GM19238 (cell line): ENCODE measurements around the gene CEP131.

Experiments
- DNase-seq: peaks from one replicate; pipeline ENCODE4 v3.0.0; 2011; ENCODE audit warnings: low spot score; ENCODE audit not compliant: insufficient read length

Gene CEP131

DNA sequence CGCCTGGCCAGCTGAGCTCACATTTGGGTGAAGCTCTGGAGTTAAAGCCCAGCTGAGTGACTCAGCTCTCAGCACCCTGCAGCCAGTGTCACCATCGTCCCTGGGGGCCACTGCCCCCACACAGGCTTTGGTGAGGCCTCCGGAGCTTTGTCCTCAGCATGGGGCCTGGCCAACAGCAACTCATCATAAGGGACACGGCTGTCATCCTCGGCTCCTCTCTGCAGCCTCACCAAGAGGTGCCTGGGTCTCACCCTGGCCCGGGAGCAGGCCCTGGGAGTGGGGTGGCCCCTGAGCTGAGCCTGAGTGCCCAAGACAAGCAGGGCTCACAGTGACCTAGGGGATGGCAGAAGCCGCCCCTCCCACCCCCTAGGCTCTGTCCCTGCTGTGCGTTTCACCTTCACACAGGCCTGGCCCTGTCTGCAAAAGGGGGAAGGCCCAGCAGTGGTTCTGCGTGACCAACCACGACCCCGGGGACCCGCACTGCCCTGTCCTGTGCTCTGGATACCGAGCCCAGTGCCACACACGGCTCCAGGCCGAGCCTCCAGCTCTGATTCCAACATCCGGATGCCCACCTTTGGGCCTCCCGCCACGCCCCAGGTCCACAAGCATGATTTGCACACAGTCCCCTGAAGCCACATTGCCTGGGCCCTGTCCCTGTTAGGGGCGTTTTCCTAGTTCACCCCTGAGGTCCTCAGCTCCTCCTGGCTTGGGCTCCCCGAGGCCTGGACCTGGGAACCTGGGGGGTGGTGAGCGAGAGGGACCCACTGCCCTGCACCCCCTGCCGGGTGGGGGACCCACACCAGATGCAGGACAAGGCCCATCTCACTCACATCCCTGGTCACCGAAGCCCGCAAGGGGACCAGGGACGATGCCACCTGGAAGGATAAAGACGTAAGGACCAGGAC lies 34.9 kb downstream of the CEP131 start:
- DNase-seq, result no peak

DNA sequence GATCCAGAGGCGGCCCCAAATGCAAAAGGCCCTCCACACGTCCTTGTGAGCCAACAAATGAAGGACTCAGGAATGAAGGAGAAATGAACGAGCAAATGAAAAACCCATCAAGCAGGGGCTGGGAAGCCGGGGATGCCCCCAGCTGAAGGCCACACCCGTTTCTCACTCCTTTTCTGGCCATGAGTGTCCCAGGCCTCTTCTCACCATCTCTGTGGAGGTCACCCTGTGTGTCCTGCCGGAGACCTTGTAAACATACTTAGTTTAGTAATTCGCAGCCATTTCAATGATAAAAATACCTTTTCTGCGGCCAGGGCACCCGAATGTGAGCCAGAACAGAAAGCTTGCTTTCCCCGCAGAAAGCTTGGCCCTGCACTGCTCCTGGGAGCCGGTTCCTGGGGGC lies 35.6 kb downstream of the CEP131 start:
- DNase-seq, result no peak

DNA sequence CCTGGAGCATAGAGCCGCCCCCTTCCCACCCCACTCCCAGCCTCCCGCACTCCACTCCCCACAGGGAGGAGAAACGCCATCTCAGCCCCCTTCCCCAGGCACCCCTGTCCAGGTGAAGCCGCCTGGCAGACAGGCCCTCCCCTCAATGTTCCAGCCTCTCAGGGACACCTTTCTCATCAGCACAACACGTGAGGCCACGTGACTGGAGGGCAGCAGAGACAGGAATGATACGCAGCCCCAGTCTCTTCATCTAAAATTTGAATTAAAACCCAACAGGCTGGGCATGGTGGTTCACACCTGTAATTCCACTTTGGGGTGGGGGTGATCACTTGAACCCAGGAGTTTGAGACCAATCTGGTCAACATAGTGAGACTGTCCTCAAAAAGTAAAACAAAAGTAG lies 36.6 kb downstream of the CEP131 start:
- DNase-seq, result no peak

DNA sequence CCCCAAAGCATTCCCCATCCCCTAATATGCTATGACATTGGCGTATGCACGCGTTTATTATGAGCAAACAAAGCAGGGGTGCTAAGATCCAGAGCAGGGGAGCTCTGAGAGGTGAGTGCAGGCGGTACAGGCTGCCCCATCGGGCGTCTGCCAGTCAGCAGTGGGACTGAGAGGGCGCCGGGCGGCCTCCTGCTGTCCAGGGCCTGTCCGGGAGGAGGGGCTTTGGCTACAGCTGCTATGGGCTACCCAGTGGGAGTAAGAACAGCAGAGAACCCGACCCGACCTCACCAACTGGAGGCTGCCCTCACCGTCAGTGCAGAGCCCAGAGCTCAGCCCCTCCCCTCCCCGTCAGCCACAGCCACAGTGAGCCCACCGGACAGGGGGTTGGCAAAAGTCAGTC lies 38.2 kb downstream of the CEP131 start:
- no peak for DNase-seq

DNA sequence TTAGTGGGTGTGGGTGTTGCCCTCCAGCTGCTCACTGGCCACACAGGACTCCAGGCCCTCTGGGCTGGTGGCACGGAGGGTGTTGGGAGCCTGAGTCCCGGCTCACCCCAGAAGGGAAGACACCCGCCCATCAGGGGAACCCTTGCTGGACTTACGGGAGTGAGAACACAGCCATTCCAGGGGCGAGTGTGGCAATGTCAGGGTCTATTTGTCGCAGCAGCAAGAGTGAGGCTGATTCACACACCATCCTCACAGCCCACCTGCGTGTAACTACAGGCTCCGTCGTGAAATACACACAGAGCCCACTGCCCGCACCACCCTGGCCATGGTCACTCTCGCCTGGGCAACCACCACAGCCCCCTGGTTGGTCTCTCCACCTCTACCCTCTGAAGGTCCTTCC lies 39.0 kb downstream of the CEP131 start:
- no peak for DNase-seq

DNA sequence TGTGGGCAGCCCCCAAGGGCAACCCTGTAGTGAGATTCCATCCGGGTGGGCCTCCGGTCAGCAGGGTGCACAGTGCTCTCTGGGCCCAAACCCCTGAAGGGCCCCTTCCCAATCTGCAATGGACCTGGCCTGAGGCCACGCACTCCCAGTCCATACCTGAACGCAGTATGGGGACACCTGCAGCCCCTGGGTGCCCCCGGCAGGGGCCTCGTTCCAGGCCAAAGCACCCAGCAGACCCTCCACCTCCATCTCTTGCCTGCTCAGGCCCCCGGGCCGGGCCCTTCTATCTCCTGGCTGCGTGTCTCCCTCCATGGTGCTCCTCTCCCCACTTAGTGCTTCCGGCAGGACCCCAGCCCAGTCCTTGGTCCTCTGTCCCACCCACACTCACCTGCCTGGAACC lies 39.4 kb downstream of the CEP131 start:
- DNase-seq, result no peak

DNA sequence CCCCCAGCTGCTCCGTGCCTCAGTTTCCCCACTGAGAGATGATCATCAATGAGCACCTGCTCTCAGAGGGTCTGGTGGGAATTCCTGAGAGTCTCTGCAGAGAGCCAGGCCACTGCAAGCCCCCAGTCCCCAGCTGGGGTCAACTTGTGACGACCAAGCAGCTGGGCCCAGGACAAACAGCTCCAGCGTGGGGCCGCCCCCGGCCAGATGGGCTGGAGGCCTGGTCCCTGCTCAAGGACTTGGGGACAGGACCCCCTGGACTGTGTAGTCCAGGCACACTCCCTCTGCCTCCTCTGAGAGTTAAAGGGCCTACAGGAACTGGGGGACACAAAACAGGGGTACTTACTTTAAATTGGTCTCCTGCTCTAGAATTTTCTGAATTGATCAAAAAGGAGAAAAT lies 40.2 kb downstream of the CEP131 start:
- DNase-seq, result no peak

DNA sequence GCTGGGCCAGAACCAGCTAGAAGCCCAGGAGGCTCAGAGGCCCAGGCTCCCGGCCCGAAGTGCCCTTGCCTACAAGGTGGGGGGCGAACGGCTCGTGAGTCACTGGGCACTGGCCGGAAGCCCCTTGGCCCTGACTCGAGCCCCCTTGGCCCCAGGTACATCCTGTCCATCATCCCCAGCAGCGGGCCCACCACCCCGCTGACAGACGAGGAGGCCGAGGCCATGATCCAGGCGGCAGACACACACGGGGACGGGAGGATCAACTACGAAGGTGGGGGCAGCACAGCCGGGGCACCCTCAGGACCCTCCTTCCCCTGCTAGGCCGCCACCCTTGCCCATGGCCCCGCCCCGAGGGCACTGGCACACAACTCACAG lies 41.0 kb downstream of the CEP131 start:
- DNase-seq, result no peak

DNA sequence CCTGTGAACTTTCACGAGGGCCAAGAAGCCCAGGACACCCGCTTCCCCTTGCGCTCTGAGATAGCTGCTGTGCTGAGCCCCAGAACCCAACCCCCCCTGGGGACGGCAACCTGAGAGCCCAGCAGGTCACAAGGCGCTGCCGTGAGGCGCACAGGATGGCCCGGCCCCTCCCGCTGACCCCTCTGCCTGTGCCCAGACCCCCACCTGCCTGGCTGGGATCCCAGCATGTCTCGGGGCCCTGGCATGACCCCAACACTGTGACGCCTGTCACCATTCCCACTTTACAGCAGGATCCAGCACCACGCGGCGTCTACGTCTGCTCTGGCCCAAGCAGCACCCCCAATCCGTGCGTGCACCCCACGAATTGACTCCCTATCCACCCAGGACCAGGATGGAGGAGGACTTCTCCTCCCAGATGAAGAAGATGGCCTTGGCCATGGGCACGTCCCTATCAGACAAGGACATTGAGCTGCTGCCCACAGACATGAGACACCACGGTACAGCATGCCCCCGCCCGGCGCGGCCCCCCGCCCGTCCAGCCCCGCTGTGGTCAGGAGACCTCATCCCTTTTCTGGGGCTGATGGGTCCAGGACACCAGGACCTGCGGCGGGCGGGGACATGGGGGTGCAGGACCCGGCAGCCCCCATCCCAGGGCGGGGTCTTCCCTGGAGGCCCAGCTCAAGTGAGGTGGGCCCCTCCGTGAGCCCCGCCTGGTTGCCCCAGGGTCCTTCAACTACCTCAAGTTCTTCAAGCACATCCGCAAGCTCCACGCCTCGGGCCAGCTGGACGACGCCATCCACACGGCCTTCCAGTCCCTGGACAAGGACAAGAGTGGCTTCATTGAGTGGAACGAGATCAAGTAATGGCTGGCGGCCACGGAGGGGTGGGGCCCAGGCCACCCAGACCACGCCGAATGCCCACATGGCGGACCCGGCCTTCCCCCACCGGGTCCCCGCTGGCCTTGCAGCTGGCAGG lies 41.6 kb downstream of the CEP131 start:
- no peak for DNase-seq

DNA sequence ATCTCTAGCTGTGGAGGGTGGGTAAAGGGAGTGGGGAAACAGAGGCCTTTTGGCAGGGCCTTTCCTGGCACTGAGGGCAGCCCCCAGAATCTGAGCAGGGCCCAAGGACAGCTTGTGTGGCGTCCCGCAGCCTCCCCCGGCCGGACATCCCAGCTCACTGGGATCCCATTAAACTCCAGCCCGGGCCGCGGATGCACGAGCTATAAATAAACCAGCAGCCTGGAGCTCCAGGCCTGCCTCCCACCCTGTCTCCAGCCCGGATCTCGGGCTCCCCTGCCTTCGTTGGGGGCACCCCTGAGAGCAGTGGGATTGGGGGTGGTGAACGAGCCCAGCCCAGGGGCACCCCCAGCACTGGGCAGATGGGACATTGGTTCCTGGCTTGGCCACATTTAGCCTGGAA lies 42.9 kb downstream of the CEP131 start:
- DNase-seq, result no peak

DNA sequence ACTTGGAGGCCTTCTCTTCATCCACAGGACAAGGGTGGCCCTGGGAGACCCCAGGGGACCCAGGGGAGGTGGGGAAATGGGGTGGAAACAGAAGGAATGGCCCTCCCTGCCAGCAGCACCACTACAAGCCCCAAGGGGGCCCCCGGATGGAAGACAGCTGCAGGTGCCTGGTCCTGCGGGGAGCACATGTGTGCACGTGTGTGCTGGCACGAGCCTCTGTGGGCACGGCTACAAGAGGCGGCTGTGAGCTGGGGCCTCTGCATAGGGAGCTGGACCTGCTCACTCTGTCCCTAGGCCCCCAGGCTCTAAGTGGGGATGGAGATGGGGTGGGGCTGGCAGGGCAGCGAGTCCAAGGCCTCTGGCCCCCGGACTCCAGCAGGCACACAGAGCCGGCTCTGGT lies 43.5 kb downstream of the CEP131 start:
- no peak for DNase-seq

DNA sequence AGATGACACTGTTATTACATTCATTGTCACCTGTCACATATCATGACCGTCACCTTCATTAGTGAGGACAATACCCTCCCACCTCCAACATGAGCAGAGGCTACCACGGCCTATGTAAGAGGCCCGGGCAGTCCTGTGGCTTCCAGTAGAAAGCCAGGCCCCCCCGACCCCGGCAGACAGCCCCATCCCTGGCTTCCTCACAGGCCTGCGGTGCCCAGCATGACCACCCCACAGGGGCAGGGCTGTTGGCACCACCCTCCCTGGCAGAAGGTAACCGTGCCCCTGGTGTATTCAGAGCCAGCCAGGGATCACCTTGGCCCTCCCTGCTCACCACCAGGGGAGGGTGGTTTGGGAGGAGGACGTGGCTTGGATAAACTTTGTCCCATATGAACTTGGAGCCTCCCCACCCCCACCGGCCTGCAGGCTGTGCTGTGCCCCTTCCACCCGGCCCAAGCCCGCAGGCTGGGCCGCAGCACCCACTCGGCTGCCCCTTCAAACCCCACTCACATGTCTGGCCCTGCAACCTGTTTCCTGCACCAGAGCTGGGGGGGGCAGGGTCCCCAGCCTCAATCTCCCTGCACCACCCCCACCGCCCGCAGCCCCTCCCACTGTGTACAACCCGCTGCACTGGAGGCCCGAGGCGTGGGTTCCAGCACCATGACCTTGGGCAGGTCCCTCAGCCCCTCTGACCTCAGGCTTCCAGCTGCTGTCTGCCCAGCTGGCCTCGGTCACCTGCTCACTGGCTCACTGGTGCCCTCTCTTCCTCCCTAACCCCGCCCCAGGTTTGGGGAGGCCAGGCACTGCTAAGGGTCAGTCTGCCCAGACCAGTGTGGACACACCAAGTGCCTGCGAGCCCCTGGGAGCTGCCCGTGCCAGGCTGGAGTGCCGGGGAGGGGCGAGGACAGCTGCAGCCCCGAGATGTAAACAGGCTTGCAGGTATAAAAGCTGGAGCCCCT lies 44.4 kb downstream of the CEP131 start:
- no peak for DNase-seq

DNA sequence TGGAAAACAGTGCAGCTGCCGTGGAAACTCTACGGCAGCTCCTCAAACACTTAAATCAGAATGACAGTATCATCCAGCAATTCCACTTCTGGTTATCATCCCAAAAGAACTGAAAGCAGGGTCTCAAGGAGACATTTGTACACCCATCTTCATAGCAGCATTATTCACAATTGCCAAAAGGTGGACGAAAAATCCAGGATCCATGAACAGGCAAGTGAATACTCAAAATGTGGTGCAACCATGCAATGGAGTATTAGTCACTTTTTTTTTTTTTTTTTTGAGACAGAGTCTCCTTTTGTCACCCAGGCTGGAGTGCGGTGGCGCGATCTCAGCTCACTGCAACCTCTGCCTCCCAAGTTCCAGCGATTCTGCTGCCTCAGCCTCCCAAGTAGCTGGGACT lies 46.1 kb downstream of the CEP131 start:
- no peak for DNase-seq

DNA sequence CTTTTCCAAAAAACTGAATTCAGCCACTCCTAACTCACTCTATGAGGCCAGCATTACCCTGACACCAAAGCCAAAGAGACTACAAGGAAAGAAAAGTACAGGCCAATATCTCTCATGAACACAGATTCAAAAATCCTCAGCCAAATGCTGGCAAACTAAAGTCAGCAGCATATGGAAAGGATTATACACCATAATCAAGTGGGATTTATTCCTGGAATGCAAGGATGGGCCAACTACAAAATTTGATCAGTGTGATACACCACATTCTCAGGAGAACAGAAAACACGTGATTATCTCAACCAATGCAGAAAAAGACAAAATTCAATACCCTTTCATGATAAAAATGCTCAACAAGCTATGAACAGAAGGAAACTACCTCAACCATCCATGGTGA lies 49.0 kb downstream of the CEP131 start:
- DNase-seq, result no peak

DNA sequence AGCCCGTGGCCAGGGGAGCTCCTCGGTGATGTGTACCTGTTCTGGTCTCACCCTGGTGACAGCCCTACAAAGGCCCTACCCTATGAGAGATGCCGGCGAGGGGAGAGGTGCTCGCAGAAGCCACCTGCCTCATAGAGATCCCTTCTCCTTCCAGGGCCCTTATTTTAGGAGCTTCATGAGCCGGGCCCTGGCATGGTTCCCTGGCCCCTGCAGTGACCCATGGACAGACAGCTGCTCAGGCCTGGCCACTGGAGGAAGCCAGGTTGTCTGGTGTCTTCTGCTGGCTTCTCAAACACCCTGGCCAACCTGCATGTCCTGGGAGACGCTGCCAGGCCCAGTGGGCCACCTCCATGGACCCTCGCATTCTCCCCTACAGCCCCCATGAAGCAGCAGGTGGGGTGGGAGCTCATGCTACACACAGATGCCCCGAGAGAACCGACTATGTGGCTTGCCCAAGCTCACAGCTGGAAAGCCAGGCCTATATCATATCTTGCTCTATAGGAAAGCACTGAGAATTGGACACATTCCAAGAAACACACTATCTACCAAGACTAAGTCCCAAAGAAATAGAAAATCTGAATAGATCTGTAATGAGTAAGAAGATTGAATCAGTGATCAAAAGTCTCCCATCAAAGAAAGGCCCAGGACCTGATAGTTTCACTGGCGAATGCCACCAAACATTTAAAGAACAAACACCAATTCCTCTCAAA lies 49.6 kb downstream of the CEP131 start:
- no peak for DNase-seq

DNA sequence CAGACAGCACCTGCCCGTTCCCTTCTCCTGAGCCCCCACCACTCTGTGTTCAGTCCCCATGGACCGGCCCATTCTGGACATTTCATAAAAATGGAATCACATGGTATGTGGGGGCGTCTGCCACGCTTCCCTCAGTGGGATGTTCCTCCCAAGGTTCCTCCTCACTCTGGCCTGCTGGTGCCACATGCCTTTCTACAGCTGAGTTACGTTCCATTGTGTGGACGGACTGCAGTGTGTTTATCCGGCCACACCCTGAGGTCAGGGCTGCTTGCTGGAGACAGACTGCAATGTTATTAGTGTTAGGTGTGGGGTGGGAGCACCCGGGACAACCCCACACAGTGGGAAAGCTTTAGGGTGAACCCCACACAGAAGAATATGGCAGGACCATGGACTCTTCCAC lies 50.8 kb downstream of the CEP131 start:
- no peak for DNase-seq

DNA sequence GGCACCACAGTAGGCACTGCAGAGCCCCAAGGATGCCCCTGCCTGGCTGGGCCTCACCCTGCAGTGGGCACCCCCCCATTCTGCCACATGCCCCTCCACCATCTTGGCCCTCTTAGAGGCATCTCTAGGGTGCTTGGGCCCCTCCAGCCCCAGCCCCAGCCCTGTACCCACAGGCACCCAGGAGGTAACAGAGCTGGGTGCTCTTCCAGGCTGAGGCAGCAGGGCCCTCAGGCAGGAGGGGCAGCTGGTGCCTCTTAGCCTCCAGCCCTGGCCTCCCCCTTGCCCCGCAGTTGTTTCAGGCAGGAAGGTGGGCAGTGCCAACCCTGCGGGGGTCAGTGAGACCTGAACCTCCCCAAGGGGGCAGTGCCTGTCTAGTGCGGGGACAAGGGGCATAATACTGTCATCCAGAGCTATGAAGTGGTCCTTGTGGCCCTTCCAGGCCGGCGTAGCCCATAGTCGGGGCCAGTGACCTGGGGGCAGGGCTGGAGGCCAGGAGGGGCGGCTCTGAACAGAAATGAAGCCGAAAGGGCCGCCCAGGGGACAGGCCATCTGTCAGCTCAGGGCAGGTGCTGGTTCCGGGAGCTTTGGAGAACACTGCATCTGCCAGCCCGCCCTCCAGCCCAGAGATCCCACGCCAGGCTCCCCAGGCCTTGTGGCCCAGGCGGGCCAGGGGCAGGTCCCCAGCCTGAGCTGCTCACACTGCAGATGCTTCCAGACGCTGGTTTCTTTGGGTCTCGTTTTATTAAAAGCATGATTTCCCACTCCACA lies 51.9 kb downstream of the CEP131 start:
- no peak for DNase-seq

DNA sequence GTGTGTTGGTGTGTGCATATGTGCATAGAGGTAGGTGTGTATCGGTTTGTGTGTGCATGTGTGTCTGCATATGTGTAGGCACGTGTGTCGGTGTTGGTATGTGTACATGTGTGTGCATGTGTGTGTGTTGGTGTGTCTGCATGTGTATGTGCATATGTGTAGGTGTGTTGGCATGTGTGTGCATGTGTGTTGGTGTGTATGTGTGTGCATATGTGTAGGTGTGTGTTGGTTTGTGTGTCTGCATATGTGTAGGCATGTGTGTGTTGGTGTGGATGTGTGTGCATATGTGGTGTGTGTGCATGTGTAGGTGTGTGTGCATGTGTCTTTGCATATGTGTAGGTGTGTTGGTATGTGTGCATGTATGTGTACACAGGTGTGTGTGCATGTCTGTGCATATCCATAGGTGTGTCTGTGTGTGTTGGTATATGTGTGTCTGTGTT lies 52.9 kb downstream of the CEP131 start:
- no peak for DNase-seq

DNA sequence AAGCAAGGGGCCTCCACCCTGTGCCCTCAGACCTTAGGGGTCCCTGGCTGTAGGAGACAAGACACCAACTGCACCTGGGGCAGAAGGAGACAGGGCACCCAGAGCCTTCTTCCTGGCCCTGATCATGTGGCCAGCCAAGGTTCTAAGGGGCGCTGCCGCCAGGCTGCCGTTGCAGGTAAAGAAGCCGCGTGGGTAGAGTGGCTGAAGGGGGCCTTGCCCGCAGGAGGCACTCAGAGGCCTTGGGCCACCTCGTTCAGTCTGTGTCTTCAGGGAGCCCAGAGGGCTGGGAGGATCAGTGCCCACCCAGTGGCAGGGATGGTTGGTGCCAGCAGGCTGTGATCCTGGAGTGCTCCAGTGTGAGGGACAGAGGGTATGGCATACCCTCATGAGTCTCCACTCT lies 55.1 kb downstream of the CEP131 start:
- no peak for DNase-seq

DNA sequence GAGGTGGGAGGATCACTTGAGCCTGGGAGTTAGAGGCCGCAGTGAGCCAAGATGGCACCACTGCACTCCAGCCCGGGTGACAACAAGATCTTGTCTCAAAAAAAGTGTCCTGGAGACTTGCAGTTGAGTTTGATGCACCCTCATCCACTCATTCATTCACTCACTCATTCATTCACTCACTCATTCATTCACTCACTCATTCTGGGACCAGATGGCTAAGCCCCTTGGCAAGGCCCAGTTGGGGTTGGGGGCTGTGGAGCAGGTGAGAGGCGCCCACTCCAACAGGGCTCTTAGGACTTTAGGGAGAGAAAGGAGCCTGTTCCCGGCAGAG lies 55.6 kb downstream of the CEP131 start:
- DNase-seq, result no peak
